AG10803 (cell line): Measurements from ENCODE around the gene MGAT4B.

ENCODE experiments used
- DNase-seq: peaks from one replicate; pipeline ENCODE4 v3.0.0; 2010; ENCODE audit warnings: low read depth
- H3K4me3 ChIP-seq: 2 replicates; pipeline ENCODE4 v1.5.1; 2011; ENCODE audit warnings: mild to moderate bottlenecking, low read length, control low read depth
- TF ChIP-seq, protein P1 (sequence below): conservative IDR thresholded peaks from 2 replicates; pipeline ENCODE4 v1.5.1; 2011; ENCODE audit warnings: mild to moderate bottlenecking, low read length, control low read depth, inconsistent platforms

MGAT4B gene

DNA sequence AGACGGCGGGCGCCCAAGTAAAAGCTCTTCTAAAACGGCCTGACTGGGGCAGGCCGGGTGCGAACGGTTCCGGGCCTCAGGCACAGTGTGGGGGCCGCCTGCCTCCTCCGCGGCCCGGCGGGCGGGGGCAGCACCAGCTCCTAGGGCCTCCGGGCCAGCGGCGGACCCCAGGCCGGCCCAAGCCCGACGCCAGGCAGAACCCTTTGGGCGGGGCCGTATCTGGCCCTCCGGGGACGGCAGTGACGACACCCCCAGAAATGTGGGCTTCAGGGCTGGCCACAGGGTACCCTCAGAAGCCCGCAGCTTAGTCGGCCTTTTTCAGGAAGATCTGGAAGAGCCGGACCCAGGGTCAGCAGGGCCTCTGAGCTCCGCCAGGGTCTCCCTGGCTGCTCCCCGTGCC is 8.9 kb downstream of the MGAT4B start:
- TF ChIP-seq, protein P1, sequence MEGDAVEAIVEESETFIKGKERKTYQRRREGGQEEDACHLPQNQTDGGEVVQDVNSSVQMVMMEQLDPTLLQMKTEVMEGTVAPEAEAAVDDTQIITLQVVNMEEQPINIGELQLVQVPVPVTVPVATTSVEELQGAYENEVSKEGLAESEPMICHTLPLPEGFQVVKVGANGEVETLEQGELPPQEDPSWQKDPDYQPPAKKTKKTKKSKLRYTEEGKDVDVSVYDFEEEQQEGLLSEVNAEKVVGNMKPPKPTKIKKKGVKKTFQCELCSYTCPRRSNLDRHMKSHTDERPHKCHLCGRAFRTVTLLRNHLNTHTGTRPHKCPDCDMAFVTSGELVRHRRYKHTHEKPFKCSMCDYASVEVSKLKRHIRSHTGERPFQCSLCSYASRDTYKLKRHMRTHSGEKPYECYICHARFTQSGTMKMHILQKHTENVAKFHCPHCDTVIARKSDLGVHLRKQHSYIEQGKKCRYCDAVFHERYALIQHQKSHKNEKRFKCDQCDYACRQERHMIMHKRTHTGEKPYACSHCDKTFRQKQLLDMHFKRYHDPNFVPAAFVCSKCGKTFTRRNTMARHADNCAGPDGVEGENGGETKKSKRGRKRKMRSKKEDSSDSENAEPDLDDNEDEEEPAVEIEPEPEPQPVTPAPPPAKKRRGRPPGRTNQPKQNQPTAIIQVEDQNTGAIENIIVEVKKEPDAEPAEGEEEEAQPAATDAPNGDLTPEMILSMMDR = no peak
- no peak overlapping the region for H3K4me3 ChIP-seq
- DNase-seq = no peak

DNA sequence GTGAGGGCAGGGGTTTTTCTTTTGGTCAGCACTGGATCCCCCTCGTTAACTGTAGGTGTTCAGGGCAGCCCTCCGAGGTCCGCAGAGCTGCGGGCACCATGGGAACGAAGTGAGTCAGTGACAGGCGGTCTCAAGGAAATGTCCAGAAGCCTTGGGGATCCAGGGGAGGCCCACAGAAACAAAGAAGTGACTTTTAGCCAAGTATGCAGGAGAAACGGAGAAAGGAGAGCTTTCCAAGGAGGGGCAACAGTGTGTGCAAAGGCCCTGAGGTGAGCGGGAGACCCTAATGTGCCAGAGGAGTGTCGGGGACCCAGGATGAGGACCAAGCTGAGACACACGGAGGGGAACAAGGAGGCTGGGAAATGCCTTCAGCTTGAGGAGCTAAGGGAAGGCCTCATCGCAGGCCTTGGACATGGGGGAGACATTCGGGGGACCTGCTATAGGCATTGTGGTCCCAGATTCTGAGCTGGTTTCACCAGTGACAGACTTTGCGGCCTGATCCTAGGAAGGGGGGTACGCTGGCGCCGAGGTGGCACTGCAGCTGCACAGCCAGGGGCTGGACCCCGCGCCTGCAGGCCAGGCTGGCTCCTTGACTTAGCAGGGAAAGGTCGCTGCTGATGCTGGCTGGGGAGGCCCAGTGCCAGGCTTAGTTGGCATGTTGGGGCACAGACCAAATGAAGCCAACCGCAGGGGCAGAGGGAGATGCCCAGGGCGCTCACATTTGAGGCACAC is 9.6 kb downstream of the MGAT4B start:
- no peak overlapping the region; the same call in 1 of the 2 replicates for H3K4me3 ChIP-seq
- TF ChIP-seq, protein P1 = no peak
- no peak for DNase-seq

DNA sequence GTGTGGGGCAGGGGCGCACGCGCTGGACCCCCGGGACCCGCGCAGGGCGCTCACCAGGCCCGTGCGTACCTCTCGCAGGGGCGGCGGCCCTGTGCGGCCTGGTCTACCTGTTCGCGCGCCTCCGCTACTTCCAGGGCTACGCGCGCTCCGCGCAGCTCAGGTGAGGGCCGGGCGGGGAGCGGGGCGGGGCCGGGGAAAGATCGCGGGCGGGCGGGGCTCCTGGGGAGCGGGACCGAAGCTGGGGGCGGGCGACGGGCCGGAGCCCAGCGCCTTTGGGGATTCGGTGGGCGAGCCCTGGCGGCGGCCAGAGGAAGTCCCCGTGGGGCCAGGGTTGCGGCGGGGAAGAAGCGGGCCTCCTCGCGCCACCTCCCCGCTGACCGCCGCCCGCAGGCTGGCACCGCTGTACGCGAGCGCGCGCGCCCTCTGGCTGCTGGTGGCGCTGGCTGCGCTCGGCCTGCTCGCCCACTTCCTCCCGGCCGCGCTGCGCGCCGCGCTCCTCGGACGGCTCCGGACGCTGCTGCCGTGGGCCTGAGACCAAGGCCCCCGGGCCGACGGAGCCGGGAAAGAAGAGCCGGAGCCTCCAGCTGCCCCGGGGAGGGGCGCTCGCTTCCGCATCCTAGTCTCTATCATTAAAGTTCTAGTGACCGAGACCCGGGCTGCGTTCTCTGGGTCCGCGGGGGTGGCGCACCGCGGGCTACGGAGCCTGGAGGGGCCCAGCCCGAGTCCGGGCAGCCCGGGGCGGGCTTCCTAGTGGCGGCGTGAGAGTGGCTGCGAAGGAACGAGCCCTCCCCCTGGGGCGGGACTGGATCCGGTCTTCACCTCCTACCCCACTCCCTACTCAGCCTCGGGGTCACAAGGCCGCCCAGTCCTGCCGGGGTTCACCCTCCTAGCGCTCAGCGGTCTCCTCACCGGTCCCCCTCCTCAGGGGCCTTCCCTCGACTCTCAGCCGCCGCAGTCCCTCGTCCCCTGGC is 10.5 kb downstream of the MGAT4B start:
- H3K4me3 ChIP-seq = peak overlapping the region; percentile 55
- TF ChIP-seq, protein P1 = peak; percentile 35
- peak; percentile 77 for DNase-seq

DNA sequence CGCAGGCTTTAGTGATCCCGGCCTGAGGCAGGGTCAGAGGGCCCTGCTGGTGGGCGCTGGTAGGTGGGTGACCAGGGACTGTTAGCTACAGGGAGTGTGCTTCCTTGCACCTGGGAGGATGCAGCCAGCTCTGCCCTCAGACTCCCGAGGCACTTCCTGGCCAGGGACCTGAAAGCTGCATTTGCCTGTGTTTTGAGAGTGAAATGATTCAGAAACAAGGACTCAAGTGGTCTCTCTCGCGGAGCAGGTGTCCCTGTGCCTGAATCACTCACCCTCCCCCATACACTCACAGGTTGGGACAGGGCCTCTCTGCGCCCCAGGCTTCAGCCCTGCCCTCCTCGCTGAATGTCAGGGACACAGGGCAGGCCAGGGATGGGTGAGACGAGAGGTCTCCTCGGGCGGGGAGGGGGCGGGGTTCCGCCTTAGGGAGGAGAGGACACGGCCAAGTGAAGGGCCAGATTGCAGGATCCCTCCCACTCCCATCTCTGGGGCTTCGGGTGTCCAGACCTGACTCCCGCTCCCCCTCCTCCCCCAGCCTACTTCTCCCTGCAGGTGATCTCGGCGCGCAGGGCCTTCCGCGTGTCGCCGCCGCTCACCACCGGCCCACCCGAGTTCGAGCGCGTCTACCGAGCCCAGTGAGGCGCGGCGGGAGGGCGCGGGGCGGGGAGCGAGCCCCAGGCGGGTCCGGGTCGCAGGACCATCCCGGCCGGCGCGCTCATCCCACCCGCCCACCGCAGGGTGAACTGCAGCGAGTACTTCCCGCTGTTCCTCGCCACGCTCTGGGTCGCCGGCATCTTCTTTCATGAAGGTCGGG is 11.4 kb downstream of the MGAT4B start:
- H3K4me3 ChIP-seq = peak overlapping the region; percentile 55
- TF ChIP-seq, protein P1 = no peak
- DNase-seq = no peak

DNA sequence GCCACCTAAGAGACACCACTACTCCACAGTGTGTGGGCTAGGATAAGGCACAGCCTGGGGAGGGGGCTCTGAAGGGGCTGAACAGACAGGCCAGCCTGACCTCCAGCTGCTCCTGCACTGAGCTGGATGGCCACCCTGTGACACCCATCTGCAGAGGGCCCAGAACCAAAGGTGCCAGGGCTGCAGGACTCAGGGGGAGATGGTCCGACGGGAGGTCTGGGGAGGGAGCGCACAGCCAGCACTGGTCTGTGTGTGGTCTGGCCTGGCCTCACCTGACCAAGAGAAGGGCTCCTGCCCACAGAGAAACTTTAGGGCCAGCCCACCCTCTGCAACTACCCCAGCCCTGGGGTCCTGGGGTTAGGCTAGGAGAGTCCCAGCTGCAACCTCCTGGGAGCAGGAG is 12.1 kb downstream of the MGAT4B start:
- TF ChIP-seq, protein P1 = no peak
- no peak for DNase-seq
- no peak overlapping the region for H3K4me3 ChIP-seq

DNA sequence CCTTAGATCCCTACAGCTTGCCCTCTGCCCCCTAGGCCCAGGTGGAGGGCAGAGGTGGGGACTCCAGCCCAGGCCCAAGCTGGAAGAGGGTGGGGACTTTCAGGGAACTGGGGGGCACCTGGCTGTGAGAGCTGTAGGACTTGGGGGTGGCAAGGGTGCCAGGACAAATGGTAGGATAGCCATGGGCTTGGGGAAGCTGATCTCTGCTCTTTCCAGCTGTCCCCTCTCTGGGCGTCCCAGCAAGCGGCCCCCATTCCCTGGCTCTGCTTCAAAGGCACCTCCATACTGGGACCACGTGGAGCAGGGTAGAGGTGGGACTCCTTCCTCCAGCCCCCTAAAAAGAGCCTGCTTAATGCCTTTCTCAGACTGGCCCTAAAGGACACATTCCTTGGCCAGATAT is 12.5 kb downstream of the MGAT4B start:
- H3K4me3 ChIP-seq = no peak overlapping the region
- TF ChIP-seq, protein P1 = no peak
- no peak for DNase-seq
